Measurements from ENCODE around the gene SLC5A1.

DNA sequence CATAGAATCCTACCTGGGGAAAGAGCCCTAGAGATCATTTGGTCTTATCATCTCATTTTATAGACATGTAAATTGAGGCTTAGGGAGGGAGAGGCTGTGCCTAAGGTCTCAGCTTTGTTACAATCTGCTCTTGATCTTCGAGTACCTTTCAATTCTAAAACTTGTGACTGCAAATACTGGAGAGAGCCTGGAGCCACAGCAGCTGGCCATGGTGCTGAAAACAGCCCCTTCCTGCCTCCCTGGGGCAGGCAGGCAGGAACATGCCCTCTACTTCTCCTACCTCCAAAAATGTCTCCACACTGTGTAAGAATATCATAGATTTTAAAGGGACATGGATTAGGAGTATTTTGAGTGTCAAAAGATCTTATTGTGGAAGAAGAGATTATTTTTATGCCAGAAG, 63.9 kb downstream of the SLC5A1 start:
- TF ChIP-seq, protein P1, sequence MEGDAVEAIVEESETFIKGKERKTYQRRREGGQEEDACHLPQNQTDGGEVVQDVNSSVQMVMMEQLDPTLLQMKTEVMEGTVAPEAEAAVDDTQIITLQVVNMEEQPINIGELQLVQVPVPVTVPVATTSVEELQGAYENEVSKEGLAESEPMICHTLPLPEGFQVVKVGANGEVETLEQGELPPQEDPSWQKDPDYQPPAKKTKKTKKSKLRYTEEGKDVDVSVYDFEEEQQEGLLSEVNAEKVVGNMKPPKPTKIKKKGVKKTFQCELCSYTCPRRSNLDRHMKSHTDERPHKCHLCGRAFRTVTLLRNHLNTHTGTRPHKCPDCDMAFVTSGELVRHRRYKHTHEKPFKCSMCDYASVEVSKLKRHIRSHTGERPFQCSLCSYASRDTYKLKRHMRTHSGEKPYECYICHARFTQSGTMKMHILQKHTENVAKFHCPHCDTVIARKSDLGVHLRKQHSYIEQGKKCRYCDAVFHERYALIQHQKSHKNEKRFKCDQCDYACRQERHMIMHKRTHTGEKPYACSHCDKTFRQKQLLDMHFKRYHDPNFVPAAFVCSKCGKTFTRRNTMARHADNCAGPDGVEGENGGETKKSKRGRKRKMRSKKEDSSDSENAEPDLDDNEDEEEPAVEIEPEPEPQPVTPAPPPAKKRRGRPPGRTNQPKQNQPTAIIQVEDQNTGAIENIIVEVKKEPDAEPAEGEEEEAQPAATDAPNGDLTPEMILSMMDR (IDR thresholded peaks at IDR 0.05), result no peak
- no peak for TF ChIP-seq POLR2A (IDR thresholded peaks at IDR 0.05)

Data from uterus (tissue), 2 donors.